Inferior parietal cortex (tissue), 1 donor: Measurements from ENCODE around the gene LCE1D.

Experiments
- DNase-seq: peaks from one replicate; pipeline ENCODE4 v3.0.0-alpha.2; 2016; ENCODE audit errors: extremely low spot score

Gene LCE1D

GRCh38 chr1:152796421-152796820 lies at the start of gene LCE1D:
Gene LCE1D, plus strand, starts transcription at chr1:152796721. Its CDS starts 1,074 bp downstream, at chr1:152797795.
- DNase-seq, result no peak

GRCh38 chr1:152747831-152748230 lies 48.7 kb upstream of the LCE1D start:
- no peak for DNase-seq

DNA sequence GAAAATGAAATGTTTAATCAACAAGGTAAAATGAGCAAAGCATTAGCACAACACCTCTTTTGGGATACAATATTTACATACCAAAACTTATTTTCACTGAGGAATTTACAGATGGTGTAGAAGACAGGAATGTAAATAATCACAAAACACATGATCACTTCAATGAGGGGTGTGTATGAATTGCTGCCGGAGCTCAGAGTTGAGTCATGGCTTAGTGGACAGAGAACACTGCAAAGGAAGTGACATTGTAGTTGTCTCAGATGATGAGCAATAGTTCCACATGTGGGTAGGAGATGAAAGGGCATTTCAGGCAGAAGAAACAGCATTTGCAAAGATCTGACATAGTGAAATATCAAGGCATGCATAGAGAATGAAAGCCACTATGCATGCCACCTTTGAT lies 44.3 kb upstream of the LCE1D start:
- no peak for DNase-seq

- DNase-seq, result no peak
These were observed 42.9 kb upstream of the LCE1D start for GRCh38 chr1:152753586-152753985.

DNA sequence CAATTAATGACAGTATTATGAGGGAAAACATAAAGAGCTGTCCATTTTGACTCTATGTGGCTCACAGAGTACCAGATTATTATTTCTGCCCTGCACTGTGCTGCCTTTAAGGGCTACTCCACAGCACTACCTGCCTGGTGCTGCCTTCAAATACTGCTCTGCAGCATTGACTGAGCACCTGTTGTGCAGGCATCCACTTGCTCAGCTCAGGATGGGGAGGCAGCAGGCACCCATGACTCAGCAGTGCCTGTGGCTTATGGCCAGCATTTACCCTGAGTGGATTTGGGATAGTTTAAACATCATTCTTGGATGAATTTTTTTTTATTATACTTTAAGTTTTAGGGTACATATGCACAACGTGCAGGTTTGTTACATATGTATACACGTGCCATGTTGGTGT lies 39.6 kb upstream of the LCE1D start:
- DNase-seq, result no peak

GRCh38 chr1:152757747-152758146 lies 38.8 kb upstream of the LCE1D start, which contains the start of gene KPRP:
Gene KPRP, plus strand, starts transcription at chr1:152758025. Its CDS starts 1,564 bp downstream, at chr1:152759589.
- no peak for DNase-seq

DNA sequence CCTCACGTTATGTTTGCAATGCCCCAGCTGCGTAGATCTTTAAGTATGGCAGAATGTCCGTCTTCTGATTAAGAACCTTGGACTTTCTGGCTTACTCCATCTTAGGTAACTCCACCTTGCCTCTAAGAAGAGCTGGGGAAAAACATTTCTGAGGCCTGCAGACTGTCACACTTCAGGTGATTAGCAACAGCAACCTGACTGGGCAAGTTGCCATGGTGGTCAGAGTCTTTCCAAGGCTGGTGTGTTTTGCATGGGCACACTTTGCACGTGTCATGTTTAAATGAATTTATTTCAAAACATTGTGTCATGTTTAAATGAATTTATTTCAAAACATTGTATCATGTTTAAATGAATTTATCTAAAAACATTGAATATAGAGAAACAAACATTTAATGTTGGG lies 37.9 kb upstream of the LCE1D start:
- no peak for DNase-seq

GRCh38 chr1:152759453-152760173 lies 36.9 kb upstream of the LCE1D start:
- no peak for DNase-seq

DNA sequence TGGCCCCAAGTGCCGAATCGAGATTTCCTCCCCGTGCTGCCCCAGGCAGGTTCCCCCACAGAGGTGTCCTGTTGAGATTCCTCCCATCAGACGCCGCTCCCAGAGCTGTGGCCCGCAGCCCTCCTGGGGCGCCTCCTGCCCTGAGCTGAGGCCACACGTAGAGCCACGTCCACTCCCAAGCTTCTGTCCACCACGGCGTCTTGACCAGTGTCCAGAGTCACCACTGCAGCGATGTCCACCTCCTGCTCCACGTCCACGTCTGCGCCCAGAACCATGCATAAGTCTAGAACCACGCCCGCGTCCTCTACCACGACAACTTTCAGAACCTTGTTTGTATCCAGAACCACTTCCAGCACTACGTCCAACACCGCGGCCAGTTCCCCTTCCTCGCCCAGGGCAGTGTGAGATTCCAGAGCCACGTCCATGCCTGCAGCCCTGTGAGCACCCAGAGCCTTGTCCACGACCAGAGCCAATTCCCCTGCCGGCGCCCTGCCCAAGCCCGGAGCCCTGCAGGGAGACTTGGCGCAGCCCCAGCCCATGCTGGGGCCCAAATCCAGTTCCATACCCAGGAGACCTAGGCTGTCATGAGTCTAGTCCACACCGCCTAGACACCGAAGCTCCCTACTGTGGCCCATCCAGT lies 35.9 kb upstream of the LCE1D start:
- no peak for DNase-seq

GRCh38 chr1:152761609-152762213 lies 34.8 kb upstream of the LCE1D start:
- peak; percentile 22 for DNase-seq

DNA sequence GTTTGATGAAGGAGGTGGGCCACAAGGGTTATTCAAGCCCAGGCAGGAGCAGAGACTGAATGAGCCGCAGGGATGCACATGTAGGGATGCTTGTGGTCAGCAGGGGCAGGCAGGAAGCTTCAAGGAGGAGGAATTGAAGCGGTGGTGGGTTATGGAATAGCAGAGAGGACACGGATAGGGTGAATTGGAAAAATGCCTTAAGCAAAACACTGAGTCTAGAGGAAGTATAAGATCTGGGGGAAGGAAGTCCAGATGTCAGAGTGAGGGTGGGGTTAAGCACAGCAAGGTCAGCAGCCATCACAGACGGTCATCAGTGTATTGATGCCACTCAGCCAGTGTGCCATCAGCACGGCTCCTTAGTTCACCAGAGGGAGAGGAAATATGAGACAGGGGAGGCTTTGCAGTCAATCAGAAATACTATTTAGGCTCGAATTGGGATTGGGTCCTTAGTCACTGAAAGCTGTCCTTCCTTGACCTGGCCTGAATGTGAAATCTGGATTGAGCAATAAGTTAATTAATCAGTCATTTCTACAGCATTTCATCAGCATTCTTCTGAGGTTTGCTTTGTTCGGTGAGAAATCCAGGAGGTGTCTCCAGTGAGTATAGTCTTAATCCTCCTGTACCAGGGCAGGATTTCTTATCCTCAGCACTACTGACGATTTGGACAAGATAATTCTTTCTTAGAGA lies 27.5 kb upstream of the LCE1D start:
- no peak for DNase-seq

DNA sequence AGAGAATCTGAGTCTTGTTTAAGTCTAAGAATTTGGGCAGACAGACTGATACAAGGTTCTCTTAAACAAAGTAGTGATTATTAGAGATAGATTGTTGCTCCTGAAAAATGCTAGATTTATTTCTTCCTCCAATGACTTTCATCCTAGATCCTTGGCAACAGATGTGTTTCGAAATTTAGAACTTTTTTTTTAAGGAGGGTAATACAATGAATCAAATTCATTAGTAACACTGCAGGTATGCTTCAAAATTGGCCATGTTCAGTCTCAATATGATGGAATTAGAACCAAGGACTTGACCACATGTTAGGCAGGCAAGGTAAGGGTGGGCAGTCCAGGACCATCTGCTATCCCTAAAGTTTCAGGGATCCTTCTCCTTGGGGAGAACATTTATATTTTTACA lies 26.1 kb upstream of the LCE1D start:
- no peak for DNase-seq

DNA sequence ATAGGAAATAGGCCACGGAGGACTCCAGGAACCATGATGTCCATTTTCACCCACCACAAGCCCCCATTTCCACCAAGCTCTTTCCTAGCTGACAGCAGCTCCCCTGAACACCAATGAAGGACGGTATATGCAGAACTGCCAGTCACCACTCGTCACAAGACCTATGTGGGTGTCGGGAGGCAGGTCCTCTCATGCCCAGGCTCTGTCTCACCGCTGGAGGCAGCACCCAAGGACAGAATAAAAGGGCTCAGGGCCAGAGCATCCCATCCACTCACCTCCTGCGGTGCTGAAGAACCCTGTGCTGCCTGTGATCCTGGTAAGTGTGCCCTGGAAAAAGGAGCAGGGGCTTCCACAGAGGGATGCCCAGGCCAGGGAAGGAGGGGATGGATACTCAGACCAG lies 21.6 kb upstream of the LCE1D start, which contains the start of gene LCE1F:
Gene LCE1F, plus strand, starts transcription at position 266 of the 400 bp plus-strand sequence. CDS start 1,232 bp downstream, outside the sequence.
- no peak for DNase-seq

GRCh38 chr1:152776361-152776760 lies 20.2 kb upstream of the LCE1D start:
- no peak for DNase-seq

DNA sequence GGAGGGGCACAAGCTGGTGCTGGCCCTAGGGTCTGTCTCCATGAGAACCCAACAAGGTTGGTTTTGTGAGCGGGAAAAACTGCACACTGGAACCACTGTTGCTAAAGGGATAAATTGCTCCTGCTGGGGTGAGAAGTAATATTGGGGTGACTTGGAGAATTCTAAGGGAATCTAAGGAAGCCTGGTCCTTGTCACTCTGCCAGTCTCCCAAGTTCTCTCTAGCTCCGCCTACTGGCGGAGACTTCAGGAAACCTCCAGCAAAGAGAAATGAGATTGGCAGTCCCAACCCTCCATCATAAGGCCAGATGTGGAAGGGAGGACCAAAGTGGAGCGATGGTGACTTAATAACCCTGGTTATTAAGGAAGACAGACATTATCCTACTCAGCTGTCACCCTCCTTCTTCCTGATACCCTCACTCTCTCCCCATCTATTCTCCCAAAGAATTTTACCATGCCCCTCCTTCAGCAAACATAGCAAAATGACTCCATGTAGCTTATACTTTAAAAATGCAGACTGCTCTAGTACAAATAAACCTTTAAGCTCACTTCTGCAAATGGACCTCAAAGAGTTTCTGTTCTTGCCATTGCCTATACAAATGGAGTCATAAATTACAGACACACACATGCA lies 18.9 kb upstream of the LCE1D start:
- DNase-seq, result no peak

DNA sequence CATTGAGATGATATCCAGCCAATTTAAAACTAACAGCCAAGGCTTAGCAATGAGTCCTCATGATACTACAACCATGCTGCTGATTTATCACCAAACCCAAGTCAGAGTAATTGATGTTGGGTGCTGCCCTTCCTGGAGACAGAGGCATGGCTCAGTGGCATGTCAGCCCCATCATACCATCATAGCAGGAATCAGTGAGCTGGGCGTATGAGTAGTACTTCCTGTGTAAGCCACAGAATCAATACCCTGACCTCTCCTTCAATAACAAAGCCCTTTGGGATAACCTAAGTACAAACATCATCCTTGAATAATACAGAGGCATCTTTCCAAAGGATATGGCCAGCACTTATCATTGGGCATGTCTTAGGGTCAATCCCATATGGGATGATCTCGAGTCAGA lies 13.4 kb upstream of the LCE1D start:
- no peak for DNase-seq

- DNase-seq, result no peak
These were observed 10.4 kb upstream of the LCE1D start, which contains the start of gene LCE1E for GRCh38 chr1:152786077-152786476. Gene LCE1E, plus strand, starts transcription at chr1:152786257. Its CDS starts 1,043 bp downstream, at chr1:152787300.

GRCh38 chr1:152795686-152796085 lies 835 bp upstream of the LCE1D start:
- no peak for DNase-seq

- DNase-seq, result no peak
These were observed 4.8 kb downstream of the LCE1D start for GRCh38 chr1:152801333-152801732.

- DNase-seq, result no peak
These were observed 10.1 kb downstream of the LCE1D start, which contains the start of gene LCE1C for GRCh38 chr1:152806576-152806975. Gene LCE1C, minus strand, starts transcription at chr1:152806651. Its CDS starts 1,173 bp downstream, at chr1:152805478.

DNA sequence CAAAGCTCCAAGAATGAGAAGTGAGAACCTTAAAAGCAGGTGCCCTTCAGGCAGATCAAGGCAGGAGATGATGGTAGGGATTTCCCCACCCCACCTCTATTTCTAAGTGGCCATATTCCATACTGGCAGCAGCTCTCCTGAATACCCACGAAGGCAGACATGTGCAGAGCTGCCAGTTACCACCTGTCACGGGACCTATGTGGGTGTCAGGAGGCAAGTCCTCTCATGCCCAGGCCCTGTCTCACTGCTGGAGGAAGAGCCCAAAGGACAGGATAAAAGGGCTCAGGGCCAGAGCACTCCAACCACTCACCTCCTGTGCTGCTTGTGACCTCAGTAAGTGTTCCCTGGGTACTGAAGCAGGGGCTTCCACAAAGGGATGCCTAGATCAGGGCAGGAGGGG lies 14.5 kb downstream of the LCE1D start:
- no peak for DNase-seq

DNA sequence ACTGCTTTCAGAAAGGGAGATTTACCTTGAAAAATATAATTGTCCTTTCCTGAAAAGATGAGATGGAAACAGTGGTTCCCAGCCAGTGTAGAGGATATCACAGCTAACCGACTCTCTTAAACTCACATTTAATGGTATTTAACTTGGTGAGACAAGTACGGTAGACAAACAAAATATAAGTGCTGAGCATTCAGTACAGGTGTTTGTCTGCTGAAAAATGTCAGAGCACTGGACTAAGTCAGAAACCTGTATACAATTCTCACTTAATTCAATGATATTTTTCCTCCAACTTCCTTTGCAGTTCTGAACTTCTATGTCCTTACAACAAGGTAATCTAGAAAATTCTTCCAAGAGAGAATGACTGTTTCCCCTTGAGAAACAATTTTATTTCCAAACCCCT lies 15.2 kb downstream of the LCE1D start, which contains the start of gene LCE1B:
Gene LCE1B, plus strand, starts transcription at position 301 of the 400 bp plus-strand sequence. CDS start 476 bp downstream, outside the sequence.
- peak; percentile 0 for DNase-seq
